GM10847 (cell line): ENCODE measurements around the gene ABCB11.

Source experiments
- POLR2A ChIP-seq: IDR thresholded peaks from 2 replicates; pipeline ENCODE4 v1.6.1; 2011; ENCODE audit not compliant: insufficient read length; ENCODE audit errors: extremely low read depth

Gene ABCB11

DNA sequence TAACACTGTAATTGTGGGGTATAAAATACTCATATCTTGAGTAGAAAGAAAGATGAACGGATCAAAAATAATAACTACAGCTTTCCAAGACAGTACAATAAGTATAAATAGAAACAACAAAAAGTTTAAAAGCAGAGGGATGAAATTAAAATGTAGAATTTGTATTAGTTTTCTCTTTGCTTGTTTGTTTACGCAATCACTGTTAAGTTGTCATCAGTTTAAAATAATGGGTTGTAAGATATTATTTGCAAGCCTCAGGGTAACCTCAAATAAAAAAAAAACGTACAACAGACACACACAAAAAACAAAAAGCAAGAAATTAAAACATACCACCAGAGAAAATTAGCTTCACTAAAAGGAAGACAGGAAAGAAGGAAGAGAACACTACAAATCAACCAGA is 18.0 kb upstream of the ABCB11 start:
- TF ChIP-seq POLR2A: no peak

DNA sequence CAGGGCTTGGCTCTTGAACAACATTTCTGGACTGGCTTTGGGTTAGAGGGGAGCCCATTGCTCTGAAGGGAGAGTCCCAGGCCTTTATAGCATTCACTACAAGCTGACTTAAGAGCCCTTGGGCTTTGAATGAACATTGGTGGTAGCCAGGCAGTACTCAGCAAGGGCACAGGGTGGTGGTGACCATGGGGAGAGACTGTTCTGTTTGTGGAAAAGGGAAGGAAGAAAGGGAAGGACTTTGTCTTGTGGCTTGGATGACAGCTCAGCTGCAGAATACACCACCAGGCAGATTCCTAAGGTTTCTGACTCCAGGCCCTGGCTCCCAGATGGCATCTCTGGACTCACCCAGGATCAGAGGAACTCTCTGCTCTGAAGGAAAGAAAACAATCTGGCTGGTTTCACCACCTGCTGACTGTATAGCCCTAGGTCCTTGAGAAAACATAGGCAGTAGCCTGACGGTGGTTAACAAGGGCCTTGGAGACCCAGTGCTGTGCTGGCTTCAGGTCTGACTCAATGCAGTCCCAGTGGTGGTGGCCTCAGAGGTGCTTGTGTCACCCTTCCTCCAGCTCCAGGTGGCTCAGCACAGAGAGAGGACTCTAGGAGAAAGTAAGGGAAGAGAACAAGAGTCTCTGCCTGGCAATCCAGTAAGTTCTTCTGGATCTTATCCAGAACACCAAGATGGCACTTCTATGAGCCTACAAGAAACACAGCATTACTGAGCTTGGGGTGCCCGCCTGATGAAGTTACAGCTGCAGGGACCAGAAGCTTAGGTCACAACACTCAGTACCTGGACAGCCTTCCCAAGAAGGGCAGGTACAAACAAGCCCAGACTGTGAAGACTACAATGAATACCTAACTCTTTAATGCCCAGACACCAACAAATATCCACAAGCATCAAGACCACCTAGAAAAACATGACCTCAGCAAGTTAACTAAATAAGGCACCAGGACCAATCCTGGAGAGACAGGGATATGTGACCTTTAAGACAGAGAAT is 16.4 kb upstream of the ABCB11 start:
- TF ChIP-seq POLR2A: no peak

DNA sequence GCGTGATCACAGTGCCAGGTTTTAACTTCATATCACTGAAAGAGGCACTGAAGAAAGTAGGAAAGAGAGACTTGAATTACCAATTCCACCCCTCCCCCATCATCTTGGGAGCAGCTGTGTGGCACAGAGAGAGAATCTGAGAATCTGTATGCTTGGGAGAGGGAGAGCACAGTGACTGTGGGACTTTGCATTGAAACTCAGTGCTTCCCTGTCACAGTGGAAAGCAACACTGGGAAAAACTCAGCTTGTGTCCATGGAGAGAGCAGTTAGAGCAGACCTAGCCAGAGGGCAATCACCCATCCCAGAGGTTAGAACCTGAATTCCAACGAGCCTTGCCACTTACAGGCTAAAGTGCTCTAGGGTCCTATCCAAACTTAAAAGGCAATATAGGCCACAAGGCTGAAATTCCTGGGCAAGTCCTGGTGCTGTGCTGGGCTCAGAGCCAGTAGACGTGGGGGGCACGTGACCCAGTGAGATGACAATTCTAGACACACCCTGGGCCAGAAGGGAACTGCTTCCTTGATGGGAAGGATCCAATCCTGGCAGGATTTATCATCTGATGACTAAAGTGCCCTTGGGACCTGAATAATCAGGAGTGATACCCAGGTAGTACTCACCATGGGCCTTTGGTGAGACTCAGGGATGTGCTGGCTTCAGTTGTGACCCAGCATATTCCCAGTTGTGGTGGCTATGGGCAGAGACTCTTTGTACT is 15.5 kb upstream of the ABCB11 start:
- no peak for TF ChIP-seq POLR2A

DNA sequence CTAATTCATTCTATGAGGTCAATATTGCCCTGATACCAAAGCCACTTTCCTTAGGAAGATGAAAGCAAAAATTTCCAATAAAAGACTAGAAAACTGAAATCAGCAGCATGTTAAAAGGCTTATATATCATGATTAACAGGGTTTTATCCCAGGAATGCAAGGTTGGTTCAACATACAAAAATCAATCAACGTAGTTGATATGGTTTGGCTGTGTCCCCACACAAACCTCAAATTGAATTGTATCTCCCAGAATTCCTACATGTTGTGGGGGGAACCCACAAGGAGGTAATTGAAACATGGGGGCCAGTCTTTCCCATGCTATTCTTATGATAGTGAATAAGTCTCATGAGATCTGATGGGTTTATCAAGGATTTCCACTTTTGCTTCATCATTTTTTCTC is 11.7 kb upstream of the ABCB11 start:
- TF ChIP-seq POLR2A: no peak

DNA sequence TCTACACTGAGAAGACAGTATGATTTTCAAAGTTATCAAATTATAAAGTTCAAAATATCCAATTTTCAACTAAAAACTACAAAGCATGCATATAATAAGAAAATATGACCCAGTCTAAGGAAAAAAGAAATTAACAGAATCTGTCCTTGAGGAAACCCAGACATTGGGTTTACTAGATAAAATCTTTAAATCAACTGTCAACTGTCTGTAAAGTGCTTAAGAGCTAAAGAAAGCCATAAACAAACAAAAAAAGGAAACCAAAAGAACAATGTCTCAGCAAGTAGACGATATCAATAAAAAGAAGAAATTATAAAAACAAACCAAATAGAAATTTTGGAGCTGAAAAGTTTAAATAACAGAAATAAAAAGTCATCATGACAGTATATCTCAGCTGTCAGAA is 10.5 kb upstream of the ABCB11 start:
- no peak for TF ChIP-seq POLR2A

DNA sequence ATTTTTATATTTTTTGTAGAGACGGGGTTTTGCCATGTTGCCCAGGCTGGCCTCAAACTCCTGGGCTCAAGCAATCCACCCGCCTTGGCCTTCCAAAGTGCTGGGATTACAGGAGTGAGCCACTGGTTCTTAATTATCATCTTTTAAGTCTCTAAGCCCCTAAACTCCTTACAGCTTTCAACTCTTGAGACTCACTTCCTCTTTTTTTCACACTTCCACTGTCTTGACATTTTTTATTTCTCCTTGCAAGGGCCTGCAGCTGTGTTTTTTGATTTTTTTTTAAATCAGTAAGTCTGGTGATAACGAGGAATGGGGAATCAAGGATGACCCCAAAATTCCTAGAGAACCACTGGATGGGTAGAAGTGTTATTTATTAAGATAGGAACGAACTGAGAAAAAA is 8.6 kb upstream of the ABCB11 start:
- TF ChIP-seq POLR2A: no peak

DNA sequence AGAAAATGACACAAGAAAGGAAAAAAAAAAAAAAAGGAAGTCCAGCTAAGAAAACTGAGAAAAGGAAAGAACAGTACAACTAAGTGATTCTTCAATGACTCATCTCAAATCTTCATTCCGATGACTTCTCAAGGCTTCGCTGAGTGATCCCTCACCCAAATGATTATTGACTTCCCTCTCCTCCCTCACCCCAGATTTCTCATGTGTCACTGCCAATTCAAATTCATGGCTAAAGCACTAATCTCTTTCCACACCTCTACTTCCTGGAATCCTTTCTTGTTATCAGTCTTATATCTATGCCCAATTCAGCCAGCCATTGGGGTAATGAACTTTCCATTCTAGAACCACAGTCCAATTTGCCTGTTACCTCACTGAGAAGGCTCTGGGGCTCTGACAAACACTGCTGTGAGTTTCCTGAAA is 7.2 kb upstream of the ABCB11 start:
- no peak for TF ChIP-seq POLR2A

DNA sequence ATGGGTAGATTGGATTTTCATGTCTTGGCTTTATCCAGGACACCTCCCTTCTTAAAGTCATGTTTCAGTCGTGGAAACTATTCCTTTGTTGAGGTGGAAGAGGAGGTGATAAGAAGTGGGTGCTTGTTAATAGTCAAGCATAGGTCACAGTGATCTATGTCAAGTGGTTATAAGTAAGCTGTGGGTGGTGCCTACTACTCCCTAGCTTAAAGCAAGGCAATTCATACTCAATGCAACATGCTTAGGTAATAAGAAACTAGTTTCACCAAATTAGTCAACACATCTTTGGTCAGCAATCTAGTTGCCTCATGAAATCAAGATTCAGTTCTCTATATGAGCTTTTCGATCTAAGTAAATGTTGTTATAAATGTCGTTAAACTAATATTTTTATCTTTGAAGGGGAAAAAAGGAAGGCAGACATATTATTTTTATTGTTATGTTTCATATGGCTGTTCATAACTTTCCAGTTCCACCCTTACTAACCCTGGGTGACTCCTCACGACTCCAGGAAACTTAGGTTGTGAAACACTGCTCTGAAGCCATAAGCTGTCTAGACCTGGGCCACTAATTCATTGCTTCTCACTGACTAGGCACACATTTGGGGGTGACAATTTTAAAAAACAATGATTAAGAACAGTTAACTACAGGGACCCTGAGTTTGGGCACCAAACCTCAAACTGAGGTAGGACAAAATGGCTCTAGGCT is 5.8 kb upstream of the ABCB11 start:
- TF ChIP-seq POLR2A: no peak

DNA sequence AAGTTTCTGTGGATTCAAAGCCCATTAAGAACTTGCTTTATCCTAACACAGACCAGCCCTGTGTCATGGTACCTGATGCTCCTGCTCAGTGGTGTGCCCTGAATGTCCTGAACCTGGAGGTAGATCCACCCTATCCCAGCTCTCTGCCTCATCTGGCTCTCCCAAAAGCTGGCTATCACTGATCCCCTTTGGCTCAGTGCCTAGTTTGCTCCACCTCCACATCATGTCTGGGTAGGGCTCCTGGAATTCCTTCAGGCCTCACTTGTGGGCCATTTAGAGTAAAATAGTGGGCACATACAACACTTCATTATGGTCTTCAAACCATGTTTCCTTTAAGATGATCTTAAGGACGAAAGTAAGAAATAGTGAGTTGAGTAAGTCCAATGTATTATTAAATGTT is 4.8 kb upstream of the ABCB11 start:
- TF ChIP-seq POLR2A: no peak

DNA sequence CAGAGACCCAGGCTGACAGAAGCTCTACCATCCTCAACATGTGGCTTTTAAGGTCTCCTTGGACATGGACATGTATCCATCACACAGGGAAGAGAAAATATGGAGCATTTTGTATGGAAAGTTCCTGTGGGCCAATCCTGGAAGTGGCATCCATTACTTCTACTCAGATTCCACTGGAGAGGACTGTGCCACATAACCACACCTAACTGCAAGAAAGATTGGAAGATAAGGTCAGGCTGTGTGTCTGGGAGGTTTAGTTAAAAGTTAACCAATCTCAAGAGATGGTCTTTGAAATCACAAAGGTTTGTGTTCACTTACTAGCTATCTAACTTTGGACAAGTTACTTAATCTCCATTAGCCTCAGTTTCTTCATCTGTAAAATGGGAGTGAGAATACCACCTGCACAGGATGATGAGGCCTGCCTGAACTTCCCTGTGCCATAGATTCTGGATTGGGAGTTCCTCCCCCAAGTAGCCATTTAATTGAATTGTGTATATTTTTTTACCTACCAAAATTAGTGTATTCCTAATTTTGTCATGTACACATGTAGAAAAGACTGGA is 3.9 kb upstream of the ABCB11 start:
- no peak for TF ChIP-seq POLR2A

DNA sequence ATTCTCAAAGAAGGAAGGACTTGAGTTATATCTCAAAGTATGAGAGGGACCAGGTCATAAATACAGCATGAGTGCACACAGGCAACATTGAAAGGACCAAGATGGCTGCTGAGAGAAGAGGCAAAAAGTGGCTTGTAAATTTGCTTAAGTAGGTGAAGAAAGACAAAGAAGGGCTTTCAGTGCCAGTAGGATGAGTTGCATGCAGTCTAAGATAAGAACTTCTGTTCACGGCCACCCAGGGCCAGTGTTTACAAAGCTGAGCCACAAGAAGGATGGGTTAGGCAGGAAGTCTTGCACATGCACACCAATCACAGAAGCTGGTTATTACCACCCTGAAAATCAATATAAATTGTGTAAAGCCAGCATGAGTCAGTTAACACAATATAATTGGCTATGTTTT is 3.1 kb upstream of the ABCB11 start:
- TF ChIP-seq POLR2A: no peak

DNA sequence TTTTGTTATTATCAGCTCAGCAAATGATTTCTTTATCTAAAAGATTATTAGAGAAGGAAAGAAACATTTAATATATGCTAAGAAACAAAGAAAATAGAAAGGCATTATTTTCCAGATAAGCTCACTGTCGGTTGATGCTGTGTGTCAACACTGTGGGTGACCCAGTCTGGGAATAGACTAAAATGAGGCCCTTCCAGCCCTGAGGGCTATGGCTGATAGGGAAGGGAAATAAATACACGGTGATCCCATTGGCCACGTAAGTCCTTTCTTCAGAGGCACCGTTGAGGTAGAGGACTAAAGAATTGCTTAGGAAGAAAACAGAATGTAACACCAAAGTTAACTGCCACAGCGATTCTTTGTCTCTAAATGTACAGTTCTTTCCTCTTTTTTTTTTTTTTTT is 1.8 kb downstream of the ABCB11 start:
- TF ChIP-seq POLR2A: no peak

DNA sequence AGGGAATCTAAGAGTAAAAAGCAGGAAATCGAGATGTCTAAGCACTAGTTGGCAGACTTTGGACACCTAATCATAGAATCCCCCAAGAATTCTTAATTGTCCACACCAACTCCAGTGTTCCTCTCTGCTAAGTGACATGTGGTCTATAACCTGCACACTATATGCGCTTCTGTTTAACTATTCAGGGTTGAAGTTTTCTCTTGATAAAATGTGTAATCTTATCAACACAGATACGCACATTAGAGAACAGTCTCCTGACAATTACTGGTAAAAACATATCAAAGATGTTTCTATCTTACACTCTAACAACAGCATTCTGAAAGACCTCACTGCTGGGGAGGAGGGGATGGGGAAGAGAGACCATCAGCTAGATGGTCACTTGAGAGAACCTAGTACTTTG is 3.9 kb downstream of the ABCB11 start:
- TF ChIP-seq POLR2A: no peak

DNA sequence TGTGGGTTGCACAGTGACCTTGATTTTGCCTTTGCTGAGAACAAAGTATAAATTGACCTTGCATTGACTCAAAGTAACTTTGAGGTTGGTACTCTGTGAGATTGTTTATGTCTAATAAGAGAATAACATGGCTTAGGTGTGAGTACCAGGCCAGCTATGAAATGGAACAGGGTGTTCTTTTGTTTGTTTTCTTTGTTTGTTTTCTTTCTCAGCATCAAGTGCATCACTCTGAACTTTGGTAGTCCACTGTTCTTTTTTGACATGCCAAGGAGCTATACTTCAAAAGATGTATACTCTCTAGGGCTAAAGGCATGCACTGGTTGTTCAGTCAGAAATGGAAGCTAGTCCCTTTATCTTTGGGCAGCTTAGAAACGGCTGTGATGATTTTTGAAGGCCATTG is 5.1 kb downstream of the ABCB11 start:
- TF ChIP-seq POLR2A: no peak

DNA sequence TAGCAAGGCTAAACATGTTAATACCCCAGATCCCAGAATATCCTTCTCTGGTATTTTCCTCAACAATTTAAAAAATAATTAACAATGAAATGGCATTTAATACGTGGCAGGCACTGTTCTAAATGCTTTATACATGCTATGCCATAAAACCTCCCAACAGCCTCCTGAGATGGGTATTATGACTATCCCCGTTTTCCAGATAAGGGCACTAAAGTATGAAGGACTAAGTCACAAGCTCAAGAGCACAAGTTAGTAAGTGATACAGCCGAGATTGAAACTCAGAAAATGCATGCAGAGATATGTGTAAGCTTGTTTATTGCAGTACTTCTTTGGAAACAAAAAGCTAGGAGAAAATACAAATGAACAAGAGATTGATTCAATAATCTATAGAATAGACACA is 8.0 kb downstream of the ABCB11 start:
- TF ChIP-seq POLR2A: no peak
